ENCODE results near the gene KRTAP19-6. TPM values are rescaled to one million over a fixed set of nuclear protein-coding genes. Genes with fewer than 3 reads are reported as not detected.

Gene KRTAP19-6
- total and polyA plus RNA-seq, 9 of the 15 experiments (the other 6 are each of a cell fraction or from before 2014, with no cell fraction given) = not detected

DNA sequence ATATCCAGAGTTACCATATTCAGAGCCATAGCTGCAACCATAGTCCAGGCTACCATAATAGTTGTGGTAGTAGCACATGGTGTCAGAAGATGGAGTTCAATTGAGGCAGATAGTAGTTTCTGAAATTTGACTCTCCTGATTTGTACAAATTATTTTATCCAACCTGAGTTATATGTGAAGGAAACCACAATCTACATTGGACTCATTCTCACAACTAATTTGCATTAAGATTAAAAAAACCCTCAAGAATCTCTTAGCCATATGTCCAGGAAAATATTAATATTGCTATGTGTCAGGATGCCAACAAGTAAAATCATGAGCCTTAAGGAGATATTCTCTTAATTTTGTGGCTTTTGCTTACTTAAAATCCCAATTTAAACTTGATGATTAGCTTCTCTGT, 48.6 kb upstream of the KRTAP19-6 start, which contains the start of gene KRTAP22-2:
Gene KRTAP22-2 (minus strand): TSS at position 101 of the 400 bp plus-strand sequence.
- ATAC-seq (no peak), DNase-seq (ENCODE audit: extremely low read depth in 1 of 4, low spot score in 3 of 4) (no peak), FAIRE-seq (no peak)
- in situ Hi-C loops (cut with MboI) = no loop called here
- Histone ChIP-seq H3K27me3 (ENCODE audit: control insufficient read depth in 2 of 2, insufficient read depth in 2 of 2, low read length in 2 of 2) (no peaks in the 10 kb centered on the region), H3K4me1 (replicated peaks in 1 of 2; ENCODE audit: control insufficient read depth in 2 of 2, insufficient read depth in 2 of 2, low read length in 2 of 2) (no peaks in the 10 kb centered on the region), H3K4me2 (ENCODE audit: insufficient read depth, low read length) (no peak within 1 kb of the TSS), H3K9me1 (ENCODE audit: control insufficient read depth, insufficient read depth, low read length) (no peaks in the 10 kb centered on the region), H3K27ac (ENCODE audit: extremely low read depth, low read depth, low read length) (no peak within 1 kb of the TSS), H3K36me3 (ENCODE audit: control insufficient read depth, insufficient read depth, low read length) (no peaks in the 10 kb centered on the region), H3K9me3 (replicated peaks; ENCODE audit: control insufficient read depth, insufficient read depth, low read depth, low read length) (no peaks in the 10 kb centered on the region; the same call in 1 of the 2 replicates), H3K79me2 (ENCODE audit: control insufficient read depth, insufficient read depth, low read length) (no peaks in the 10 kb centered on the region), H4K20me1 (replicated peaks; ENCODE audit: control insufficient read depth, insufficient read depth, low read length) (no peaks in the 10 kb centered on the region), H2AFZ (ENCODE audit: low read depth, low read length) (no peak within 1 kb of the TSS), H3K9ac (ENCODE audit: insufficient read depth in 1 of 2, low read depth in 2 of 2, low read length in 2 of 2) (no peak within 1 kb of the TSS), H3K4me3 (no peak within 1 kb of the TSS)
- BruUV-seq (replicated peaks) = no TSS peak
- intact Hi-C loops (cut with micrococcal nuclease) = no loop called here
- POLR2A ChIA-PET = no interaction called here
- TF ChIP-seq, protein P1, sequence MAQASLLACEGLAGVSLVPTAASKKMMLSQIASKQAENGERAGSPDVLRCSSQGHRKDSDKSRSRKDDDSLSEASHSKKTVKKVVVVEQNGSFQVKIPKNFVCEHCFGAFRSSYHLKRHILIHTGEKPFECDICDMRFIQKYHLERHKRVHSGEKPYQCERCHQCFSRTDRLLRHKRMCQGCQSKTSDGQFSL (CRISPR knock-in tag; IDR thresholded peaks at IDR 0.05) = no peak
- TF ChIP-seq, protein P1 (tag; IDR thresholded peaks at IDR 0.05) = no peak
- TF ChIP-seq ZNF57 (CRISPR knock-in tag; IDR thresholded peaks at IDR 0.05) (no peak), KAT8 (IDR thresholded peaks at IDR 0.05; ENCODE audit: low read depth) (no peak), ZNF133 (CRISPR knock-in tag; IDR thresholded peaks at IDR 0.05) (no peak), ZNF224 (CRISPR knock-in tag; IDR thresholded peaks at IDR 0.05) (no peak)
- TF ChIP-seq, protein P2, sequence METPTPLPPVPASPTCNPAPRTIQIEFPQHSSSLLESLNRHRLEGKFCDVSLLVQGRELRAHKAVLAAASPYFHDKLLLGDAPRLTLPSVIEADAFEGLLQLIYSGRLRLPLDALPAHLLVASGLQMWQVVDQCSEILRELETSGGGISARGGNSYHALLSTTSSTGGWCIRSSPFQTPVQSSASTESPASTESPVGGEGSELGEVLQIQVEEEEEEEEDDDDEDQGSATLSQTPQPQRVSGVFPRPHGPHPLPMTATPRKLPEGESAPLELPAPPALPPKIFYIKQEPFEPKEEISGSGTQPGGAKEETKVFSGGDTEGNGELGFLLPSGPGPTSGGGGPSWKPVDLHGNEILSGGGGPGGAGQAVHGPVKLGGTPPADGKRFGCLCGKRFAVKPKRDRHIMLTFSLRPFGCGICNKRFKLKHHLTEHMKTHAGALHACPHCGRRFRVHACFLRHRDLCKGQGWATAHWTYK (CRISPR knock-in tag; IDR thresholded peaks at IDR 0.05) = no peak
- CTCF ChIA-PET (ENCODE audit: low intra/inter-chr PET ratio) = no interaction called here

Measured in K562 (cell line).